Endothelial cell (in vitro differentiated cells): ENCODE results near the gene NF1. TPM values are rescaled to one million over a fixed set of nuclear protein-coding genes. Genes with fewer than 3 reads are reported as not detected.

Experiments used
- DNase-seq: peaks from one replicate; pipeline ENCODE4 v3.0.0; 2021; ENCODE audit warnings: low spot score
- H3K27ac Mint-ChIP-seq: one replicate; pipeline ENCODE4 v1.8.0; 2021; ENCODE audit warnings: mixed read lengths, inconsistent platforms; ENCODE audit not compliant: unreplicated experiment
- H3K27me3 Mint-ChIP-seq: one replicate; pipeline ENCODE4 v1.8.0; 2021; ENCODE audit warnings: mild to moderate bottlenecking, moderate library complexity, mixed read lengths, inconsistent platforms; ENCODE audit not compliant: unreplicated experiment
- H3K36me3 Mint-ChIP-seq: one replicate; pipeline ENCODE4 v1.8.0; 2021; ENCODE audit warnings: mild to moderate bottlenecking, low read depth, mixed read lengths, inconsistent platforms; ENCODE audit not compliant: unreplicated experiment
- H3K4me1 Mint-ChIP-seq: one replicate; pipeline ENCODE4 v1.8.0; 2021; ENCODE audit warnings: mild to moderate bottlenecking, mixed read lengths, inconsistent platforms; ENCODE audit not compliant: unreplicated experiment
- H3K4me3 Mint-ChIP-seq: one replicate; pipeline ENCODE4 v1.8.0; 2021; ENCODE audit warnings: mild to moderate bottlenecking, mixed read lengths, inconsistent platforms; ENCODE audit not compliant: unreplicated experiment
- H3K9me3 Mint-ChIP-seq: one replicate; pipeline ENCODE4 v1.8.0; 2021; ENCODE audit warnings: mixed read lengths, inconsistent platforms; ENCODE audit not compliant: unreplicated experiment
- total RNA-seq: library from RNA; stranded (reverse); fragmentation: NEBNext Ultra II Directional; extraction: Animal tissue kit (Norgen Biotek cat#: 25700); gene quantifications from one replicate; pipeline ENCODE4 v1.2.1, GENCODE V29; 2021; ENCODE audit not compliant: unreplicated experiment
- TF ChIP-seq, protein P1 (sequence below): fragments of 200-600 bp; sonication (generic); IDR thresholded peaks from one replicate; pipeline ENCODE4 v1.5.0; 2021; ENCODE audit warnings: antibody characterized with exemption; ENCODE audit not compliant: unreplicated experiment

The NF1 gene
- total RNA-seq, 1 donor from 2014 or later, result 52.7 TPM

GRCh38 chr17:31414550-31414918, 319.8 kb downstream of the NF1 start:
- Mint-ChIP-seq H3K4me3 (no peak overlapping the region), H3K36me3 (no peaks in the 10 kb centered on the region), H3K27me3 (peaks cover 2% of the 10 kb centered on the region), H3K4me1 (no peaks in the 10 kb centered on the region), H3K9me3 (no peaks in the 10 kb centered on the region), H3K27ac (no peak overlapping the region)
- TF ChIP-seq, protein P1, sequence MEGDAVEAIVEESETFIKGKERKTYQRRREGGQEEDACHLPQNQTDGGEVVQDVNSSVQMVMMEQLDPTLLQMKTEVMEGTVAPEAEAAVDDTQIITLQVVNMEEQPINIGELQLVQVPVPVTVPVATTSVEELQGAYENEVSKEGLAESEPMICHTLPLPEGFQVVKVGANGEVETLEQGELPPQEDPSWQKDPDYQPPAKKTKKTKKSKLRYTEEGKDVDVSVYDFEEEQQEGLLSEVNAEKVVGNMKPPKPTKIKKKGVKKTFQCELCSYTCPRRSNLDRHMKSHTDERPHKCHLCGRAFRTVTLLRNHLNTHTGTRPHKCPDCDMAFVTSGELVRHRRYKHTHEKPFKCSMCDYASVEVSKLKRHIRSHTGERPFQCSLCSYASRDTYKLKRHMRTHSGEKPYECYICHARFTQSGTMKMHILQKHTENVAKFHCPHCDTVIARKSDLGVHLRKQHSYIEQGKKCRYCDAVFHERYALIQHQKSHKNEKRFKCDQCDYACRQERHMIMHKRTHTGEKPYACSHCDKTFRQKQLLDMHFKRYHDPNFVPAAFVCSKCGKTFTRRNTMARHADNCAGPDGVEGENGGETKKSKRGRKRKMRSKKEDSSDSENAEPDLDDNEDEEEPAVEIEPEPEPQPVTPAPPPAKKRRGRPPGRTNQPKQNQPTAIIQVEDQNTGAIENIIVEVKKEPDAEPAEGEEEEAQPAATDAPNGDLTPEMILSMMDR, result no peak
- no peak for DNase-seq

- H3K4me3 Mint-ChIP-seq, result no peak overlapping the region
- TF ChIP-seq, protein P1, result no peak
- H3K27ac Mint-ChIP-seq, result no peak overlapping the region
- H3K36me3 Mint-ChIP-seq, result no peaks in the 10 kb centered on the region
- no peaks in the 10 kb centered on the region for H3K9me3 Mint-ChIP-seq
- H3K27me3 Mint-ChIP-seq, result peaks cover 2% of the 10 kb centered on the region
- no peaks in the 10 kb centered on the region for H3K4me1 Mint-ChIP-seq
- no peak for DNase-seq
Measured at GRCh38 chr17:31415004-31415454, 320.3 kb downstream of the NF1 start.

DNA sequence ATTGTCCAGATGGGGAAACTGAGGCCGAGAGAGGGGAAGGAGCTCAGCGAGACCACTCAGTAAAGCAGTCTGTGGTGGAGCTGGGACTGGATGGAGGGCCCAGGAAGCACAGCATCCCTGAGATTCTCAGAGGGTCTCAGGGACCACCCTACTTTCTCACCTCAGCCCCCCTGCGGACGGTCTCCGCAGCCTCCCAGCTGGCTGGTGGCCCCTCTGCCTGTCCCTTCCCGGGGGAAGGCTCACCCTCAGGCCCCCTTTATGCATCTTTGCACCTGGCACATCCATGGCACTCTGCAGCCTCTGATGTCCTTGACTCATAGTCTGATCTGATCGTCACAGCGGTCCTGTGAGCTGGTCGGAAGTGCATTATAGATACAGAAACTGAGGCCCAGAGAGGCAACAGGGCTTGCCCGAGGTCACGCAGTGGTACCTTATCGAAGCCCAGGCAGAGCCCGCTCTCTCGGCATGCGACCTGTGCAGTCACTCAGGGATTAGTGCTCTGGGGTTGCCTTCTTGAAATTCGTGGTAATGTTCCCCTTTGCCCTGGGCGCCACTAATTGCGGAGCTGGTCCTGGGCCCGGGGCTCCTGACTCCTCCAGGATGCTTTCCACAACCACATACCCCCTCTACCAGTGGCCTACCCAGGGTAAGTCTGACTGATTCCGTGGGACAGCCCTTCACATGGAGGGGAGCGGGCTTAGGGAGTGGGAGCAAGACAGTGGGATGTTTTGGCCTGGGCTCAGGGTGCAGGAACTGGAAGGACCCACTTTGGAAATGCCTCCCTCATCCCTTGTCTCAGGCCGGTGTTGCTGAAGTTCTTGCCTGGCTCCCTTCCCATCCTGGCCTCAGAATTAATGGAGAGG, 321.1 kb downstream of the NF1 start:
- Mint-ChIP-seq H3K27ac (no peak overlapping the region), H3K4me3 (no peak overlapping the region), H3K36me3 (no peaks in the 10 kb centered on the region), H3K4me1 (no peaks in the 10 kb centered on the region), H3K9me3 (no peaks in the 10 kb centered on the region), H3K27me3 (peaks cover 2% of the 10 kb centered on the region)
- DNase-seq, result no peak
- TF ChIP-seq, protein P1, result no peak

GRCh38 chr17:31416503-31416923, 321.7 kb downstream of the NF1 start:
- Mint-ChIP-seq H3K36me3 (no peaks in the 10 kb centered on the region), H3K27ac (no peak overlapping the region), H3K27me3 (peaks cover 2% of the 10 kb centered on the region), H3K4me1 (no peaks in the 10 kb centered on the region), H3K4me3 (no peak overlapping the region), H3K9me3 (no peaks in the 10 kb centered on the region)
- TF ChIP-seq, protein P1, result no peak
- no peak for DNase-seq
